Stimulated activated CD4-positive, alpha-beta T cell treated with anti-CD3 and anti-CD28 coated beads, Interleukin-1b, Interleukin-23, amount 100 ng/mL, for 24 hours (primary cell): ENCODE measurements around the gene YEATS2.
"Not testable (repeated sequence)": the region's sequence is repeated elsewhere in the genome, so short reads cannot be mapped to it uniquely, and the experiment has no call there.

Experiments used
- DNase-seq, 4 experiments: peaks; one replicate each; pipeline ENCODE4 v3.0.0-alpha.2; 2020; ENCODE audit warnings: low read depth in 4 of 4, low spot score in 1 of 4

YEATS2 gene

DNA sequence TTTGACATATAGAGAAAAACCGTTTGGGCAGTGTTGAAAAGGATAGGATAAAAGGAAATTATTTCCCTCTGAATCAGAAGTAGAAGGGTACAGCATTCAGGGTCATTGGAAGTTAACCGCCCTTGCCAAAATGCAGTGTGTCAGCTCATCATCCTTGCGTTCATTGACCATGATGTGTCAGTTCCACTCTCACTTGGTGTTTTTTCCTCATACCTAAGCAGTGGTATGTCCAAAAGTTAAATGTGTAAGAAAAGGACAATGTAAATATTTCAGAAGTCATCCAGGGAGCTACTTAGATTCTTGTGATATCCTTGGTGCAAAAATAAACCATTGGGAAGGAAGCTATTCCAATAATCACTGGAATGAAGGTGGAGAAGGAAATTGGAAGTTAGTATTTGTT is 77.0 kb downstream of the YEATS2 start:
- DNase-seq = no peak

DNA sequence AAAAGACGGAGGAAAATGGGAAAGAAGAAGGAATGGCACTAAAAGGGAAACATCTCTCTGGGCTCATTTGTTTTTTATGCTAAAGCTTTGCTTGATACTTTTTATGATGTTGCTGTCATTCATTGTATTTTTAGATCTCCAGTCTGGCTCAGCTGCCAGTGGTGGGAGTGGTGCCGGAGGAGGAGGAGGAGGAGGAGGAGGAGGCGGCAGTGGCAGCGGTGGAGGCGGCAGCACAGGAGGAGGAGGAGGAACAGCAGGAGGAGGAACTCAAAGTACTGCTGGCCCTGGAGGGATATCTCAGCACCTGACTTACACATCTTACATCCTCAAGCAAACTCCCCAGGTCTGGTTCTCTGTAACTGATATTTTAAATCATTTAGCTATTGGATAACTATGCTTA is 78.2 kb downstream of the YEATS2 start:
- DNase-seq = no peak

- not testable (repeated sequence) for DNase-seq
Measured at GRCh38 chr3:183776451-183776850, 78.9 kb downstream of the YEATS2 start.

GRCh38 chr3:183777016-183777618 is 79.5 kb downstream of the YEATS2 start:
- no peak for DNase-seq

DNA sequence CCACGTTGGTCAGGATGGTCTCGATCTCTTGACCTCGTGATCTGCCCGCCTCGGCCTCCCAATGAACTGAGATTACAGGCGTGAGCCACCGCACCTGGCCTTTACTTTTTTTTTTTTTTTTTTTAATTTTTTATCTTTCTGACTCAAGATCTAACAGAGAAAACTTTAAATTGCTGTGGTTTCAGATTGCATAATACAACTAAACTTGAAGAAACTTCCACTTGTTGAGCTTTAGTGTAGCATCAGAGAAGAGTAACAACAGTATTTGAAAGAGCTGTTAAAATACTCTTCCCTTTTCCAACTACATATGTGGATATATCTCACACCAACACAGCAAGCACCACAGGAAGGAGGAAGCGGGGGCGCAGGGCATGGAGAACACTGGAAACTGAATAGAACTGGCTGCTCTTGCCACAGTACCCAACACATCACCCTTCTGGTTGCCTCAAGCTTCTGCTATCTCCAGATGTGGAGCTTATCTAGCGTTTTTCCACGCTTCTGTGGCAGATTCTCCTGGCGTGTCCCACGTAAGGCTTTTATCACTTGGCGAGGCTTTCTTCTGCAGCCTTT is 82.4 kb downstream of the YEATS2 start:
- no peak for DNase-seq

- DNase-seq = no peak
Measured at GRCh38 chr3:183781246-183781645, 83.6 kb downstream of the YEATS2 start.

DNA sequence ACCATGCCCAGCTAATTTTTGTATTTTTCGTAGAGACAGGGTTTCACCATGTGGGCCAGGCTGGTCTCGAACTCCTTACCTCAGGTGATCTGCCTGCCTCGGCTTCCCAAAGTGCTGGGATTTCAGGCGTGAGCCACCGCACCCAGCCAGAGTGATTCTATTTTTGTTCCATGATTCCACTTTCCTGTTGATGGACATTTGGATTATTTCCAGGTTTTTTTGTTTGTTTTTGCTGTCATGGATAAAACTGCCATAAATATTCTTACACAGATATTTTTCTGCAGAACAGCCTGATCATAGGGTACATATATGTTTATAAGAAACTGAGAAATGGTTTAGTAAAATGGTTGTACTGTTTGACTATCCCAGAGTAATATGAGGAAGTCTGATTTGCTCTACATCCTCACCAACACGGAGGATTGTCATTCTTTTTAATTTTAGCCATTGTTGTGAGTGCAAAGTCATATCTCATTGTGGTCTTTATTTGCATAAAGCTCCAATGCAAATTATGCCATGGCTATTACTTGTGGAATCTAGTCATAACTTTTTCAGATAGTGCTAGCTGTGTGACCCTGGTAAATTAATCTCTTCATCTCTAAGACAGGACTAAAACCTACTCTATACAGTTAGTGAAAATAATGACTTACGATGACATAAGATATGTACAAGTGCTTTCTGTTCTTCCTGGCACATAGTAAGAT is 85.1 kb downstream of the YEATS2 start:
- no peak for DNase-seq

GRCh38 chr3:183784503-183784902 is 86.9 kb downstream of the YEATS2 start:
- not testable (repeated sequence) for DNase-seq

DNA sequence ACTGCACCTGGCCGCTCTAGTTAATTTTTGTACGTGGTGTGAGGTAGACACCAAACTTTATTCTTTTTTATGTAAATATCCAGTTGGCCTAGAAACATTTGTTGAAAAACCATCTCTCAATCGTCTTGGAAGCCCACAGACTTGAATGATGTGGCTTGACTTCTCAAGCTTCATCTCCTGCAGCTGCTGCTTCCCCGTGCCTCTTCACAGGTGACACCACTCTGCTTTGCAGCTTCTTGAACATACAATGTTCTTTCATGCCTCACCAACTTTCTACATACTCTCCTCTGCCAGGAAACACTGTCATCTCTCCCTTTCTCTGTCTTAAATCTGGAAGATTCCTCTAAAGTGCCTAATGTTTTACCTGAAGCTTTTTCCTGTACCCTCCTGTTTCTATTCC is 92.2 kb downstream of the YEATS2 start:
- DNase-seq = no peak

DNA sequence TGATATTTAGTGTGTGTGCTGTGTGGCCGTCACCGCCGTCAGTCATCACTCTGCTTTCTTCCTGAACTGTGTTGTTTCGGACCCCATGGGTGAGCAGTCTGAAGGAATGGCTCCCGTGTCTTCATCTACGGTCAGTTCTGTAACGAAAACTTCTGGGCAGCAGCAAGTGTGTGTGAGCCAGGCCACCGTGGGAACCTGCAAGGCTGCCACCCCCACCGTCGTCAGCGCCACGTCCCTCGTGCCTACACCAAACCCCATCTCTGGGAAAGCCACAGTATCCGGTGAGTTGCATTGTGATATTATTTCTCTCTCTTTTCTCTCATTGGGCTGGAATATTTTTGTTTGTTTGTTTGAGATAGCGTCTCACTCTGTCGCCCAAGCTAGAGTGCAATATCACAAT is 93.1 kb downstream of the YEATS2 start:
- no peak for DNase-seq

- DNase-seq = no peak
Measured at GRCh38 chr3:183792976-183793375, 95.4 kb downstream of the YEATS2 start.

DNA sequence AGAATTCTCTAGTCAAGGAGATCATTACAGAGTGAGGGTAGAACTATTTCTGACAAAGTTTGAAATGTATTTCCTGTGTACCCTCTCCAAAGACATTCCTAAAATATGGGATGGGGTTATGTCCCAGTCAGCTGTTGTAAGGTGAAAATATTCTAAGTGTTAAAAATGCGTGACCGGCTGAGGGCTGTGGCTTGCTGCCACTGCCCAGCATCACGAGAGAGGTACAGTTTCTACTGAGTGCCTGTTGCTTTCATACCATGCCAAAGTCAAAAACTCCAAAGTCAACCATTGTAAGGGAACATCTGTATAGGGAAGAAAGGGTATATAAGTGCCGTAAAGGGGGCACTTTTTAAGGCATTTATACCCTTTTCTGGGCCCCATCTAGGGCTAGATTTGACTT is 96.9 kb downstream of the YEATS2 start:
- DNase-seq = no peak

DNA sequence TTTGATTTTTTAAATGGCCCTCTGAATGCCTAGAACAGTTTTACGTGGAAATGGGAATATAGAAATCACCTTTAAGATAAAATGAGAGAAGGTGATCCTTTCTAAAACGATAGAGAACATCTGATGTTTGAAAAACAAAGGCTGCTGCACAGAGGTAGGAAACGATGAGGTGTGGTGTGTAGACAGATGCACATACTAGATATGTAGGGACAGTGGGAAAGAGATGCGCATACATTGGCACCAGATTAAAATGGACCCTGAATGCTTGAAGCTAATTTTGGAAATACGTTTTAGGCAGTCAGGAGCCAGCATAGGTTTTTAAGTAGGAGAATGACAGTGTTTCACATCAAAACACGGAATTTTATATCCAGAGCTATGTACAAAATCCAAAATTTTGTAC is 98.8 kb downstream of the YEATS2 start:
- DNase-seq = no peak

DNA sequence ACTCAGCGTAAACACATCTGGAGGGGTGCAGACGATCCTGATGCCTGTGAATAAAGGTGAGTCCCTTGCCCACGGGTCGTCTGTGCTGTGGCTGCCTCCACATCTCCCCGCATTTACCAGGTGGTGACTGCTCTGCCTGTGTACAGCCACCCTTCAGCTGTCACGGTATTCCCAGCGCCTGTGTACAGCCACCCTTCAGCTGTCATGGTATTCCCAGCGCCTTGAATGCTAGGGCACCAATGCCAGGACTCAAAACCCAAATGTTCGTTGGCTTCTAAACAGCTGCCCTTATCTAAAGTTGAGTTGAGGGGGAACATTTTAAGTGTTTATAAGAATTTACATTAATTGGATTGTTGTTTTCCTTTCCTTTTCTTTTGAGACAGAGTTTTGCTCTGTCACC is 100.4 kb downstream of the YEATS2 start:
- no peak for DNase-seq

DNA sequence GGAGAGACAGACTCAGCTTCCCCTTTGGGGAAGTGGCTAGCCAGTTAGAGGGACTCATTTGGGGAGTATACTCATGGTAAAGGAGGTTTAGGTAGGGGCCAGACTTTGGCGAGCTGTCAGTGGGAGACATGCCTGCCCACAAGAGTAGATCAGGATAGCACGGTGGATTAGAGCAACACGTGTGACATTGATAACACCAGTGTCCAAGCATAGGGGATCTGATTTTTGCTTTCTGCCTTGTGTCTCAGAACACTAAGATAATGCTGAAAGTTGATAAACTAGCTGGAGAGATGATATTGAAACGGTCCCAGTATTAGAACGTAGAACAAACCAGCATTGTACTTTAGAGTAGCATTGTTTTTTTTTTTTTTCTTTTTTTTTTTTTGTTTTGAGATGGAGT is 101.9 kb downstream of the YEATS2 start:
- DNase-seq = no peak

DNA sequence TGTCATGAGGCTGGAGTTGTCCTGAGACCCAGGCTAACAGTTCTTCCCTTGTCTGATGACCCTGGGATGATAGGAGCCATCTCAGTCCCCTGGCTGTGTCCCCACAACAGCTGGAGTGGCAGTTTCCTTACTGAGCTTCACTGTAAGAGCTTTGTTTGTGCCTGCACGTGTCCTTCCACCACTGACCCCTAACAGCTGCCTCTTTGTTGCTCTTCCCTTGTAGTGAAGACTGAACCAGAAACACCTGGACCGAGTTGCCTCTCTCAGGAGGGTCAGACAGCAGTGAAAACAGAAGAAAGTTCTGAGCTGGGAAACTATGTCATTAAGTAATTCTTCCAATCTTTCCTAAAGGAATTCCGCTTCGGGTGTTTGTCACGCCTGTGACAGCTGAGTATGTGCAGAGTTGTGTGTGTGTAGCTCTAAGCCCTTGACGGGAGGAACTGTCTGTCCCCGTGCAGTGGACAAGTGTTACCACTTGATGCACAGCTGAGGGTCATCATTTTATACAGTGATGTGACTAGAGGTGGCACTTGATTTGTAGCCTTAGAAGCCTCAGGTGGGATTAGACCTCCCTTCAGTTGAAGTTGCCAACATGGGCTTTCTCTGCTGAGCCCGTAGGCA is 102.8 kb downstream of the YEATS2 start:
- DNase-seq = no peak

- no peak for DNase-seq
Measured at GRCh38 chr3:183801601-183802000, 104.0 kb downstream of the YEATS2 start.

GRCh38 chr3:183802989-183803388 is 105.4 kb downstream of the YEATS2 start:
- DNase-seq = no peak

DNA sequence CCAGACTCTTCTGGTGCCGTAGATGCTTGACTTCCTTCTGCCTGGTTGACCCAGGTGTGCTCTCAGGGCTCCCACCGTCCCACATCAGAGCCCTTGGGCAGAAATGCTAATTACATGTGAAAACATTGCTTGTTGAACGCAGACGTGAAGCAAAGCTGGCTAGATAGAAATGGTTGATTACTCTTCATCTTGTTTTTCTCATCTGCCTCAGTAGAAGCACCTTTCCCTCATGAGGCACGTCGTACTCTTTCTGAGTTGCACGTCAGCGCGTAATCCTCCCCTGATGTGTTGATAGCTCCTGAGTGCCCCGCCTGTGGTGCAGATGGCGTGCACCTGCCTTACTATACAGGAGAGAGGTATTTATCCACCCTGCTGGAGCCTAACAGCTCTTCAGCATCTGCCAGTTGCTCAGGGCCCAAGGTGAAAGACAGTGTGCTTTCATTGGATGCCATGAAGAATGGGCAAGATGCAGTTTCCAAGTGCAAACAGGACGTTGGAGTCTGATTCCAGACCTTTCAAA is 109.7 kb downstream of the YEATS2 start:
- DNase-seq = no peak

GRCh38 chr3:183807881-183808280 is 110.3 kb downstream of the YEATS2 start:
- DNase-seq = no peak

- DNase-seq = no peak
Measured at GRCh38 chr3:183808355-183808754, 110.8 kb downstream of the YEATS2 start.

GRCh38 chr3:183809270-183809669 is 111.7 kb downstream of the YEATS2 start:
- DNase-seq = no peak
